GM21526 (cell line): ENCODE data around the gene INTS1.

Experiments
- ATAC-seq: cut with Tn5 transposase; IDR thresholded peaks from one replicate; pipeline ENCODE4 v1.9.1; 2021; ENCODE audit warnings: moderate library complexity; ENCODE audit not compliant: unreplicated experiment, low FRiP score

INTS1 gene, protein sequence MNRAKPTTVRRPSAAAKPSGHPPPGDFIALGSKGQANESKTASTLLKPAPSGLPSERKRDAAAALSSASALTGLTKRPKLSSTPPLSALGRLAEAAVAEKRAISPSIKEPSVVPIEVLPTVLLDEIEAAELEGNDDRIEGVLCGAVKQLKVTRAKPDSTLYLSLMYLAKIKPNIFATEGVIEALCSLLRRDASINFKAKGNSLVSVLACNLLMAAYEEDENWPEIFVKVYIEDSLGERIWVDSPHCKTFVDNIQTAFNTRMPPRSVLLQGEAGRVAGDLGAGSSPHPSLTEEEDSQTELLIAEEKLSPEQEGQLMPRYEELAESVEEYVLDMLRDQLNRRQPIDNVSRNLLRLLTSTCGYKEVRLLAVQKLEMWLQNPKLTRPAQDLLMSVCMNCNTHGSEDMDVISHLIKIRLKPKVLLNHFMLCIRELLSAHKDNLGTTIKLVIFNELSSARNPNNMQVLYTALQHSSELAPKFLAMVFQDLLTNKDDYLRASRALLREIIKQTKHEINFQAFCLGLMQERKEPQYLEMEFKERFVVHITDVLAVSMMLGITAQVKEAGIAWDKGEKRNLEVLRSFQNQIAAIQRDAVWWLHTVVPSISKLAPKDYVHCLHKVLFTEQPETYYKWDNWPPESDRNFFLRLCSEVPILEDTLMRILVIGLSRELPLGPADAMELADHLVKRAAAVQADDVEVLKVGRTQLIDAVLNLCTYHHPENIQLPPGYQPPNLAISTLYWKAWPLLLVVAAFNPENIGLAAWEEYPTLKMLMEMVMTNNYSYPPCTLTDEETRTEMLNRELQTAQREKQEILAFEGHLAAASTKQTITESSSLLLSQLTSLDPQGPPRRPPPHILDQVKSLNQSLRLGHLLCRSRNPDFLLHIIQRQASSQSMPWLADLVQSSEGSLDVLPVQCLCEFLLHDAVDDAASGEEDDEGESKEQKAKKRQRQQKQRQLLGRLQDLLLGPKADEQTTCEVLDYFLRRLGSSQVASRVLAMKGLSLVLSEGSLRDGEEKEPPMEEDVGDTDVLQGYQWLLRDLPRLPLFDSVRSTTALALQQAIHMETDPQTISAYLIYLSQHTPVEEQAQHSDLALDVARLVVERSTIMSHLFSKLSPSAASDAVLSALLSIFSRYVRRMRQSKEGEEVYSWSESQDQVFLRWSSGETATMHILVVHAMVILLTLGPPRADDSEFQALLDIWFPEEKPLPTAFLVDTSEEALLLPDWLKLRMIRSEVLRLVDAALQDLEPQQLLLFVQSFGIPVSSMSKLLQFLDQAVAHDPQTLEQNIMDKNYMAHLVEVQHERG (N-terminal part only)

DNA sequence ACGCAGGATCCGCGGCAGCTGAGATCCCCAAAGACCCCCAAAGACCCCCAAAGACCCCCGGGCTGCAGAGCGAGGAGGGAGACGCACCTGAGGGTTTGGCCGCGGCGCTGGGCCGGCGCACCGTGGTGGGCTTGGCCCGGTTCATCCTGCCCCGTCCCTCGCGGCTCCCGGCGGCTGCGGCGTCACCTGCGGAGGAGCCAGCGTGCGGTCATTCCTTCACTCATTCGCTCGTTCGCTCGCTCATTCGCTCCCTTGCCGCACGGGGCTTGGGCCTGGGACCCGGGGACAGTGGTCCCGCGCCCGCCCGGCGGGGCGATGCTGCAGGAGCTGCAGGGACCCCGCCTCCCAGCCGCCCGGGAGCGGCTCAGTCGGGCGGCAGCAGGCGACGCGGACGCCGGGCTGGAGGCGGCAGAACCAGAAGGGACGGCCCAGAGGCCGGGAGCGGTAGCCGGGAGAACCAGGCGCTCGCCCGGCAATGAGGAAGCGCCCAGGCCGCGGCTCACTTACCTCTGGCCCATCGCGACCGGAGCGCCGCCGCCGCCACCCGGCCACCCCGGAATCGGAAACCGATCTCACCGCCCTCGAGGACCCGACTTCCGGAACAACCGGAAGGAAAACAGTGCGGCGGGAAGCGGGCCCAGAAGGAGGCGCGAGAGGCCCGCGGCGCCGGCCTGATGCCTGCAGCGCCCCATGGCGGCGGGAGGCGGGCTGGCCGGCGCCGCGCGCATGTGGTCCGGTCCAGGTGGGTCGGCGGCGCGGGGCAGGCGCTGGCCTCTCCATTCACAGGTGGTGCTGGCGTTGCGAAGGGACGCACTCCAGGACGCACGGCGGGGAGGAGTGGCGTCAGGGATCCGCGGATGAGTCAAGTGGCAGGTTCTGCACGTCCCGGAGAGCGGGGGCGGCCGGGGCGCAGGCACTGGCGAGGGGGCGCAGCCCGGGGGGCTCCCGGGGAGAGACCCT lies at the start of gene INTS1:
INTS1 (minus strand) TSS at position 574 of the 960 bp plus-strand sequence; CDS start at position 145, 429 bp downstream.
- ATAC-seq = peak; percentile 78

DNA sequence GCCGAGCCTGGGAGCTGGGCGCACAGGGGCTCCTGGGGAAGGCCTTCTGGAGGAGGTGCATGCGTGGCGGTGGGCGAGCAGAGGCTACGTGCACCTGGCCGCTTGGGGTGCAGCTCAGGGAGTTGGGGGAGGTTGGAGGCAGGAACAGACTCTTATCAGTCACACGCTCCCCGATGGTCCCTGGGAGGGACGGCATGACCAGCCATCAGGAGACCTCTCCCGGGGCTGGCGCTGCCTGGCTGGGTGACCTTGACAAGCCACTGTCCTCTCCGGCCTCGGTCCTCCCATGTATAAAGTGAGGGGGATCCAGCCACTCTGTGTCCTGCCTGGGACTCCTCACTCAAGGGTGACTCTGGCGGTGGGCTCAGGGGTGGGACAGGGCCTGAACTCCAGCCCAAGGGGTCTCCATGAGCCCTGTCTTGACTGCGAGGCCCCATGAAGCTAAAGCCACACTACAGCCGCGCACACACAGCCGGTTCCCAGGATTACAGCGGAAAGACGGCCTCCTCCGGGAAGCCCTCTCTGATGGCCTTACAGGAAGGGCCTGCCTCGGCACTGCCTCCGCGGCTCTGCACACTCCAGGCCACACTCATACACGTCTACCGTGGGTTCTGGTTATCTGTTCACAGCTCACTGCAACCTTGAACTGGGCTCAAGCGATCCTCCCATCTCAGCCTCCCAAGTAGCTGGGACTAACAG lies 49.5 kb upstream of the INTS1 start:
- ATAC-seq = no peak

DNA sequence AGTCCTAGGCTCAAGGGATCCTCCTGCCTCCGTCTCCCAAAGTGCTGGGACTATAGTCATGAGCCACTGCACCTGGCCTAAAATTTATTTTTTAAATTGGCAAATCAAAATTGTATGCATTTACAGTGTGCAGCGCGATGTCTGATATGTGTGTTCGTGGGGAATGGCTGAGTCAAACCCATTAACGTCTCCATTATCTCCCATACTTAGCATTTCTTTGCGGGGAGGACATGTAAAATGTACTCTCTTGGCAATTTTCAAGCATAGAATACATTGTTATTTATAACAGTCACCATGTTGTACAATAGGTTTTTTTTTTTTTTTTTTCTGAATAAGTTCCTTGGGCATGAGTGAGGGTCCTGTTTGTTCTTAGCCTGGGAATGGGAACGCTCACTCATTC lies 48.0 kb upstream of the INTS1 start:
- ATAC-seq = no peak

DNA sequence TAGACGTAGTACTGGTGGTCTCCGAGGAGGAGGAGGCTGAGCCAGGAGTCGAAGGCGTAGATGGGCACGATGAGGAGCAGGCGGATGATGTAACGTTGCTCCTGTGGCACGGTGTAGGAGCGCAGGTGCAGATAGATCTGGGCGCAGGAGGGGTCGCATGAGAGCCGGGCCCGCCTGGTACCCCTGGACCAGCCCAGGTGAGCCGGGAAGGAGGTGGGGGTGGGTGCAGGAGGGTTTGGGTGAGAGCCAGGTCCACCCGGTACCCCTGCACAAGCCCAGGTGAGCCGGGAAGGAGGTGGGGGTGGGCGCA lies 46.6 kb upstream of the INTS1 start:
- no peak for ATAC-seq

DNA sequence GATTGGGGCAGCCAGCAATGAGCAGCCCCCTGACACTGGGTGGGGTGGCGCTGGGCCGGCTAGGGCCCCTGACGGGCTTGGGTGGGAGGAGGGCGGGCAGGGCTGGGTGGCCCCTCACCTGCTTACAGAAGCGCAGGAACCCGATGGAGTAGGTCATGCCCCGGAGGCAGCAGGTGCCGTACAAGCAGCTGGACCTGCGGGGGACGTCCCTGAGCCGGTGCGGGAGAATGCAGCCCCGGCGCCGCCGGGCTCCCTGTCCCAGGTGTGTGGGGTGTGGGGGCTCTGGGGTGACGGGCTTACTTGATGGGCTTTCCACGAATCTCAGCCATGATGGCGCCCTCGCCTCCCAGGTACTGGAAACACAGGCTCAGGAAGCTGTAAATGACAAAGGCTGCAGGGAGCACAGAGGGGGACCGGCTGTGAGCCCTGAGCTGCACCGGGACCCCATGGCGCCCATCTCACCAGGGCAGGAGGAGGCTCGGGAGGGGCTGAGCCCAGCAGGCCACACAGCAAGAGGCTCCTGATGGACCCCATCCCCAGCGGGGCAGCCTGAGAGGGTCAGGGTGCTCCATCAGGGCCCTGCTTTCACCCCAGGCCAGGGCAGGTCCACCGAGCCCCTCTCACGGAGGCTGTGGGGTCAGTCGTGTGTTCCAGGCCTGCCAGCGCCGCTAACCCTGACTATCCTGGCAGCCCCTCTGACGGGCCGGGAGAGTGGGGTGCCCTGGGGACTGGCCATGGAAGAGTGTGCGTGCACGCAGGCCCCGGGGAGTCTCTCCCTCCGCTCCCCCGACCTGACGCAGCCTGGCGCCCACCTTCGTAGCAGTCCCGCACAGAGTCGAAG lies 46.0 kb upstream of the INTS1 start:
- no peak for ATAC-seq

DNA sequence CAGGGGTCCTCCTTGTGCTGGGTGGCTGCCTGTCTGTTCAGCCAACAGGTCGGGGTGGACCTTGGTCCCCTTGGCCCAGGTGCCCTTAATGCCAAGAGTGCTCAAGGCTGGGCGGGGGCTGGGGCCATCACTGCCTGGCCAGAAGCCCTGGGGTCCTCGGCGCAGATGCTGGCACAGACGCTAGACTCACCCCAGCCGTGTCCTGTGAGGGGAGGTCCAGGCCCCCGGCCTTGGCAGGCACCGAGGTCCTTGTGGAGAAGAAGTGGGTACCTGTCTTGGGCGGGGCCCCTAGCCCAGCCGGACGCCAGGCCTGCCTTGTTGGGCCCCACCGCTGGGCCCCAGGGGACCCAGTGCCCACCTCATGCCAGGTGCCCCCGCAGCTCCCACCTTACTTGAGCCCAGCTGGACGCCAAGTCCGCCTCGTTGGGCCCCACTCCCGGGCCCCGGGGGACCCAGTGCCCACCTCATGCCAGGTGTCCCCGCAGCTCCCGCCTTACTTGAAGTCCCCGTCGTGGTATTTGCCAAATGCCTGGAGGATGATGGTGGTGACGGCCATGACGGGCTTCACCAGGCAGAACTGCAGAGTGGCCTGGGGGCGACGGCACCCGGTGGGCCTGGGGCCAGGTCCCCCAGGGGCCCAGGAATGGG lies 45.3 kb upstream of the INTS1 start:
- no peak for ATAC-seq

DNA sequence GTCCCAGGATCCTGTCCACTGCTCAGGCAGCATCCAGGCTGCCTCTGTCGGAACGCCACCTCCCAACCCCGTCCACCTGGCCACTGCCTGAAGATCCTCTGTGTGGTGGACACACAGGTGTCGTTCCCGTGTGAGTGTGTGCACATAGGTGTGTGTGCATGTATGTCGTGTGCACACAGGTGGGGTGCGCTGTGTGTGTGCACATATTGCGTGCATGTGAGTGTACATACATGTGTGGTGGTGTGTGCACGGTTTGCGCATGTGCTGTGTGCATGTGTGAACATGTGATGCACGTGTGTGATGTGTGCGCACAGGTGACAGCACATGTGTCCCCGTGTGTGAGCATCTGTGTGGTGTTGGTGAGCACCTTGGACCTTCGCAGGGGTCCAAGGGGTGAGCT lies 44.8 kb upstream of the INTS1 start:
- ATAC-seq = no peak

DNA sequence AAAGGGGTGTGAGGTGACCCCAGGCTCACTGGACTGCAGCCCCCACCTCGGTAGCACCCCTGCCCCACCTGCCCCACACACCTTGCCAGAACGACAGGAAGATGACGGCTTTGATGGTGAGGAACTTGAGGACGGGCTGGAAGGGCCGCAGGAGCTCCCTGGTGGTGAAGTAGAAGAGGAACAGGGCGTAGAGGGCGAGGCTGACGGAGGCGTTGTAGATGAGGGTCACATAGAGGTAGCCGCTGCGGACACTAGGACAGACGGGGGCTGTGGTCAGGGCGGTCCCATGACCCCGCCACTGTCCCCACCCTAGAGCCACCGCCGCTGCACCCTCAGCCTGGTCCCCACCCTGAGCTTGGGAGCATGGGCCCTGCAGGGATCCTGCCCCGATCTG lies 44.2 kb upstream of the INTS1 start:
- no peak for ATAC-seq

DNA sequence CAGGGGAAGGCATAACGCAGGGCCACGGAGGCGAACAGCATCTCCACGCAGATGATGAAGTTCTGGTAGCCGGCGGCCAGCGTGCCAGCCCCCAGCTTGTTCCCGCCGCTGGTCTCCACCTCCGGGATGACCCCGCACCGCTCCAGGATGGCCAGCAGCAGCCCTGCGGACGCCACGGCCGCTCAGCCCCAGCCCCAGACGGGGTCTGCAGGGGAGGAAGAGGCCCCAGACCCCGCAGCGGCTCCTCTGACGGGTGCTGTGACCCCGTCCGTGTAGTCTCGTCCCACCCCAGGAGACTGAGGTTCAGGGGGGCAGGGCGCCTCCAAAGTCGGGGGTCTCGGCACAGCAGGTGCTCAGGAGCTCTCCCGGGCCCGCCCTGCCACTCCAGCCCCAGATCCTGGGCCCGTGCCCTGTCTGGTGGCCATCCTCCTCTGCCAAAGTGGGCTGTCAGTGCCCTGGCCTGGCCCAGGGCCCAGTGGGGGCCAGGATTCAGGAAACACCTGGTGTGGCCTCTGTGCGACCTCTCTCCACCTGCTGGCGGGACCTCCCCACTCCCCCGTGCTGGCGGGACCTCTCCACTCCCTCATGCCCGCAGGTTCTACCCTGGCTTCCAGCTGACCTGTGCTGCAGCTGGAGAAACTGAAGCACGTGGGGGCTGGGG lies 43.7 kb upstream of the INTS1 start:
- no peak for ATAC-seq

DNA sequence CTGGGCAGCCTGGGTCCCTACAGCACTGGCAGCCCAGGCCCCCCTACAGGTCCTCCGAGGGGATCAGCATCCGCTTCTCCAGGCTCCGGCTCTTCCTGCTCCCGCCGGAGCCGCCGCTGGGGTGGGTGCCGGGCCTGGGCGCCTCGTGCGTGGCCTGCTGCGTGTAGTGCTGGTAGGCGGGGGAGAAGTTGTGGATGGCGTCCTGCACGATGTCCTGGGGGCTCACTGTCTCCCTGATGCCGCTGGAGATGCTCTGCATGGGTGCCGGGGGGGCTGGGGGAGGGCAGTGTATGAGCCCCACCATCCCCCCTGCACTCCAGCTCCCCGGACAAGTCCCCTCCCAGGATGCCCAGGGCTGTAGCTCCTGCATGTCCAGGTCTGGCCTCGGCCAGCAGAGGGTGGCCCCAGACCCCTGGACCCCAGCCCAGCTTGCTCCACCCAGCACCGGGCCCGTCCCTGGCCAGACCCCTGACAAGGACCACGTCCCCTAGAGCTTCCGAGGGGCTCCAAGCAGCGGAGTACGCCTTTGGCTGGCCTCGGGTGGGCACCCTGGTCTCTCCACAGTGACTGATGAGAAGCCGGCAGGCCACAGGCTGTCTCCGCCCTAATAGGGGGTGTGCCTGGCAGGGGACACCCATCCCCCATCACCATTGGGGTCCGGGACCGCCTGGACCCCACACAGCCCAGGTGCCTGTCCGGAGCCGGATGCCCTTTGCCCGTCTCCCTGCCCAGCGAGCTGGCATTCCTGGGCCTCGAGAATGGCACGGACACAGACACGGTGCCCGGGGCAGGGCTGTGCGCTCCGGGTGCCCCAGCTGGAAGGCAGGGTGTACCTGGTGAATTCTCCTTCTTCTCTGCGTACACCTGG lies 43.0 kb upstream of the INTS1 start:
- ATAC-seq = no peak

DNA sequence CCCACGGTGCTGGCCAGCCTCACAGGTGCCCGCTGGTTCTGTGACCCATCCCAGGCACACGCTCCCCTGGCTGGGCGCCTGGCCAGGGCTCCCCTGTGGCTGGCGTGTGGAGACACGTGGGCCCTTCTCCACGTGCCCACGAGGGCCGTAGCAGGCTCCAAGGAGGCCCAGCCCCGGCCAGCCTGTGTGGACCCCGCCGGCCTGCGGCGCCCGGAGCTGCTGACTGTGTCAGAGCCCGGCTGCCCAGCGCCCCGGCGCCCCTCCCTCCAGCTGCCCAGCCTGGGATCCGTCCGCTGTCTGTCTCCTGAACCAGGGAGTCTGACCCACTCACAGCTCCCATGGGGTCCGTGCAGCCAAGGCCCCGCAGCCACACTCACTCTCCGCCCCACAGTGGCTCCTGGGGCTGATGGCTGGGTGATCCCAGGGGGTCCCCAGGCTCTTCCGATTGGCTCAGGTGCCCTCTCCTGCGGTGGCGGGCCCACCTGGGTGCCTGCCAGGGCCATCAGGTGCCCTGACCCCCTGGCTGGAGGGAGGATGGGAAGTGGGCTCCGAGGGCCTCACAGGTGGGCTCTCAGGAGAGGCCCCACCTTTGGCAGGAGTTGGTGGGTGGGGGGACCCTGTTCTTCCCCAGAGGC lies 42.2 kb upstream of the INTS1 start:
- ATAC-seq = no peak

DNA sequence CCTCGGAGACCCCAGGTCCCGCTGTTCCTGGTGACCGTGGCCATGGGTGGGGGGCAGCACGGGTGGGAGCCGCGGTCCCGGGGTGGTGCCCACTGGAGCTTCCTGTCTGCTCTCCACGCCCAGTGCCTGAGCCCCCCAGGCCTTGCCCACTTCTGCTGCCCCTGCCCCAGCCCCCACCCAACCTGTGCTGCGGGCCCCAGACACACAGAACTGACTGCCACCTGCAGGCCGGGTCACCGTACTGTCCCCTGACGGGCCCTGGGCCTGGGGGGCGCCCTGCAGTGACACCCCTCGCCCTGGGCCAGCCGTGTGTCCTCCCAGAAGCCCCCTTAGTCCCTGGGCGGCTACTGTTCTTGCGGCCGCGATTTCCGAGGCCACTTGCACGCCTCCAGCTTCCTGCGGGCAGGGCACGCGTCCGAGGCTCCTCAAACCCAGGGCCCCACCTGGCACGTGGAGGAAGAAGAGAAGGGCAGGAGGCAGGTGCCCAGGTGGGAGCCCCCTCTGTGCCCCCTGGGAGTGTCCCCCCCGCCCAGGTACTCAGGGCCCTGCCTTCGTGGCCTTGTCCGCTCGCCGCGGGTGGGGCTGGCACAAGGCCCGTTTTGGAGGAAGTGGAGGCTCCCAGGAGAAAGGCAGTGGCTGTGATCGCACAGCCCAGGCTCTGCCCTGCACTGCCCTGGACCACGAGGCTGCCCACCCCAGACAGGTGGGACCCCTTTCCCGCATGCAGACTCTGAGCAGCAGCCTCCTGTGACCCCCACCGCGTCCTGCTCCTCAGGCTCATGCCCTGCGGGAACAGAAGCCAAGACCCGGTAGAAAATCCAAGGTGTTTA lies 41.4 kb upstream of the INTS1 start:
- ATAC-seq = no peak

DNA sequence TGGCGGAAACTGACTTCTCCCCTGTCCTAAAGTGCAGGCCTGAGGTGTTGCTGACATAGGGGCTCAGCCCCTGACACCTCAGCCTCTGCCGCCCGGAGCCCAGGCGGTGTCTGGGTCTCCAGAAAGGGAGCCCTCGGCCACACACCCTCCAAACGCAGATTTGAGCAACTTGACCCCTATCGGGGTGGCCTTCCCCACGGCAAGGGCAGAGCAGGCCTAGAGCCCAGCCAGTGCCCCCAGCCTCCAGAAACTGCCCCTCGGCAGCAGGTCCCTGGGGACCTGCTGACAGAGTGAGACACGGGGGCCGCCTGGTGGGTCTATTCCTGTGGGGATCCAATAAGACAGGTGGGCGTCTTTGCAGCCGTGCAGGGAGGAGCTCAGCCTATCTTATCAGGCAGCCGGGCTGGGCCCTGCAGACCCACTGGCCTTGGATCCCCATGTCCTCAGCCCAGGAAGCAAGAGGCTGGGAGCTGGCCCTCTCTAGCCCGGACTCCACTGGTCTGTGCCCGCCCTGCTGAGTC lies 40.8 kb upstream of the INTS1 start:
- no peak for ATAC-seq

DNA sequence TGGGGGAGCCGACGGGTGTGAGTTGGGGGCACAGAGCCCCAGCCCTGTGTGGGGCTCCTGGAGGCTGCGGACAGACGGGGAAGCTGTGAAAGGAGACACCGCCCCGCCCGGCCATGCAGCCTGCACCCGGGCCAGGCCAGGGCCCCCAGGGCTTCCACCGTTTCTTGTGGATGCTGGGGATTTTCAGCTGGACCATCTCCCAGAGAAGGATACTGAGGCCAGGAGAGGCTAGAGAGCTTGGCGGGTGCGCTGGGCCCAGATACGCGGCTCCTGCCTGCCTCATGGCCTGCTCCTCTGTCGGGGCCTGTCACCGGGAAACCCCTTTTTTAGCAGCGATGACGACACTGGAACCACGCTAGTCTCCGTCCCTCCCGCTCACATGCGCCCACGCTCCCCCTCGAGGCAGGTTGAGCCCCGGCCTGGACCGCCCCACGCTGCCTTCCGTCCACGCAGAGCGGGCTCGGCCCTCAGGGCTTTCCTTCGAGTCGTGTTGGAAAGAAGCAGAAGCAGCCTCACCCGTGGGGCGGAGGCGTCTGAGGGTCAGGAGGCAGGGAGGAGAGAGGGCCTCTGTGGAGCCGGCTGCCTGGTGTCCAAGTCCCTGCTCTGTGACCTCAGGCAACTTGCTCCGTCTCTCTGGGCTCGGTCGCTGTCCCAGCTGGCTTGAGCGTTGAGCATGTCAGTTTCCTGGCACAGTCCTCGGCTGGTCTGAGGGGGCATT lies 40.1 kb upstream of the INTS1 start:
- ATAC-seq = no peak
